HG02970 (cell line): ENCODE measurements around the gene MTCL3.
A peak's percentile ranks its signal among the peaks of the same experiment; 100 is the strongest.

ENCODE experiments used
- ATAC-seq: cut with Tn5 transposase; IDR thresholded peaks from one replicate; pipeline ENCODE4 v1.9.1; 2021; ENCODE audit warnings: mild to moderate bottlenecking, moderate library complexity, moderate number of reproducible peaks; ENCODE audit not compliant: unreplicated experiment, low FRiP score

The MTCL3 gene

GRCh38 chr6:127475135-127475822 lies 43.9 kb downstream of the MTCL3 start:
- ATAC-seq, result no peak

GRCh38 chr6:127471379-127472255 lies 47.5 kb downstream of the MTCL3 start:
- ATAC-seq, result no peak

GRCh38 chr6:127468936-127469335 lies 50.2 kb downstream of the MTCL3 start:
- no peak for ATAC-seq

GRCh38 chr6:127466416-127466815 lies 52.7 kb downstream of the MTCL3 start:
- no peak for ATAC-seq

GRCh38 chr6:127464881-127465459 lies 54.2 kb downstream of the MTCL3 start:
- peak; percentile 86 for ATAC-seq

DNA sequence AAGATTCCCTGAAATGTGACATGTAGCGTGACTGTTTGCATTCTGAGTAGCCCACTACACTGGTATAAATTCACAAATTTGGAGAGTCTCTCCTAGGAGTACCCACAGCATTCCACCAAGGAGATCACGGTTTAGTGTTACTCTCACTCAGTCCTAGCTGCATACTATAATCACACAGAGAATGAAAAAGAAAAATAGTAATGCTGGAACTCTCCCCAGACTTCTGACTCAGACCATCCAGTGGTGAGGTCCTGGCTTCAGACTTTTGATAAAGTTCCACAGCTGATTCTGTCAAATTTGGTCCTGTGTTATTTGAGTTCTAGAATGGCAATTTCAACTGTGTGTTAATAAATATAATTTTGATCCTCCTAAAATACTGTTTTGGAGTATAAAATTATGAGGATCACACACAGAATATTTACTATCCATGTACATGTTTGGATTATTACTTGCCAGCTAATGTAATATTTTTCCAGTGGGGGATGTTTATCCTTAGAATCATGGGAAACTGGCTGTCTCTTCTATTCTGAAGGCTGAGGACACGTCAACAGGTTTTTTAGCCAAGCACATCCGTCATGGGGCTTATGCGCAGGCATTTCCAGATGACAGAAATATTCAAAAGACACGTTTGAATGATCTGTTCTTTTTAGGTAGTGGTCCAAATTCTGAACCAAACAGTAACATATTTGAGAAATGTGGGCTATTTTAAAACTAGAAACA lies 54.8 kb downstream of the MTCL3 start:
- no peak for ATAC-seq

GRCh38 chr6:127463056-127463455 lies 56.1 kb downstream of the MTCL3 start:
- ATAC-seq, result no peak

DNA sequence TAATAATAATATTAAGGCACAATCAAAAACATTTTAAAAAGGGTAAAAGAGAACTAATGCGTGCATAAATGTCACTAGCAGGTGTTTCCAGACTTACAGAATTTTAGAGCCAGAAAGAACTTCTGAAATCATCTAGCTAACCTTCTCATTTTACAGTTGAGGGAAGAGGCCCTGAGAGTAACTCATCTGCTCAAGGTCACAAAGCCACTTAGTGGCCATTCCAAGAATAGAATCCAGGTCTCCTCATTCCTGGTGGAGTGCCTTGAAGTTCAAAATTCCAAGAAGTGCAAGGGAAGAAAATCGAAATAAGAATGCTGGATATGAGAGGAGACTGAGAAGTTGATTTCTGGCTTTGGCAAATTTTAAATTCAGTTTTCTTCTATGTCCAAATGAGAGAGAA lies 56.8 kb downstream of the MTCL3 start:
- no peak for ATAC-seq

- no peak for ATAC-seq
These were observed 58.7 kb downstream of the MTCL3 start for GRCh38 chr6:127460465-127460864.

- ATAC-seq, result no peak
These were observed 59.9 kb downstream of the MTCL3 start, which contains the start of gene KIAA0408 for GRCh38 chr6:127459231-127459641. Gene KIAA0408 (minus strand): TSS chr6:127459389. CDS start chr6:127453981, 5,408 bp downstream.

DNA sequence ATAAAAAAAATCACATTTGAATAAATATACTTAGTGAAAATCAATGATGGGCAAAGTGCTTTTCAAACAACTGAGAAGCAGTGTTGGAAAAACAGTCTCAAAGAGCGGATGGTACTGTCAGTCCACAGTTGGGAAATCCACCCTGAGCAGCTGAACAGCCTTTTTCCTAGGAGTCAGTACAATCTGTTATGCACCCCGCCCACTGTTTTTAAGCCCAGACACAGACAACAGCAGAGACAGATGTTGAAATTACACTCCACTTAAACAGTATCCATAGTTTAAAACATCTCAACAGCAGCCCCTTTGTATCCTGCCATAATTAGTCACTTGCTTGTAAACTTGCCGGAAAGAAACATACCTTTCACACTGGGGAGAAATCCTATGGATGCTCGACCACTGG lies 60.3 kb downstream of the MTCL3 start:
- no peak for ATAC-seq

DNA sequence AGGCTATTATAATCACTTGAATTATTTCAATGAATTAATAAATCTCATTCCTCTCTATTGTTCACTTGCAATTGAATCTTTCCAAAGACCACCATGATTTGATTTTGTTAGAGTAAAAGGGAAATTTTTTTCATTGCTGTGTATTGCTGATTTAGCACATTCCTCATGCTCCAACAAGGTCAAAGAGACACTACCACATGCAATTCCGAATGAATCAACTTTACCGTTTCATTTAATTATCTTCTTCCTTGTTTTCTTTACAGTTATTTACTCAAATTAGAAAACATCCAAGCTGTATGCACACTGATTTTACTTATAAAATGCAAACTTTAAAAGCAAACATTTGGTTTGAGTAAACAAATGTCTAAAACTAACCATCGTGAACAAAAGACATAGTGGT lies 60.9 kb downstream of the MTCL3 start:
- no peak for ATAC-seq

DNA sequence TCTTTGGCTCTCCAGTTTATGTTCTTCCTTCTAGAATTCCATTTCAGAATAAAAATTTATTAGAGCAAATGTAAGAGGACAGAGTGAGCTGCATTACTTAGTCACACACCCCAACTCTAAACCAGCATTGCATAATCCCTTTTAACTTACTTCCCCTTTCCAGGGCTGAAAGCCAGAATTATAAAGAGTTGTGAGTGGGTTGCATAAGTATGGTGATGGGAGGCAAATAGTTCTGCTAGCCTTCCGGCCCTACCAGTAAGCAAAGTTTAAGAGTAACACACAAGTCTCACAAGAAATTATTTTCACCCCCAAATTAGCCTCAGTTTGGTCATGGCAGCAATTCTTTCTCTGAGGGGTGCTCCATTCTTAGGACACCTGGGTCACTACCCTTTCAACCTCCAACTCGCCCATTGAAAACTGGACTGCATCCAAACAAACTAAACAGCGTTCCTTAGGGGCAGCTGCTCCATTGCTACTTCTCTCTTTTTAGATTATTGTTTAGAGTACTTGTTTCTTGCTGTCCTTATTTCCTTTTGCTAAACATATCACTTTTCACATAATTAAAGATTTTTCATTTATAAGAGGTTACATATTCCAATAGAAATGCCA lies 61.6 kb downstream of the MTCL3 start:
- no peak for ATAC-seq

GRCh38 chr6:127456465-127456864 lies 62.7 kb downstream of the MTCL3 start:
- ATAC-seq, result no peak

DNA sequence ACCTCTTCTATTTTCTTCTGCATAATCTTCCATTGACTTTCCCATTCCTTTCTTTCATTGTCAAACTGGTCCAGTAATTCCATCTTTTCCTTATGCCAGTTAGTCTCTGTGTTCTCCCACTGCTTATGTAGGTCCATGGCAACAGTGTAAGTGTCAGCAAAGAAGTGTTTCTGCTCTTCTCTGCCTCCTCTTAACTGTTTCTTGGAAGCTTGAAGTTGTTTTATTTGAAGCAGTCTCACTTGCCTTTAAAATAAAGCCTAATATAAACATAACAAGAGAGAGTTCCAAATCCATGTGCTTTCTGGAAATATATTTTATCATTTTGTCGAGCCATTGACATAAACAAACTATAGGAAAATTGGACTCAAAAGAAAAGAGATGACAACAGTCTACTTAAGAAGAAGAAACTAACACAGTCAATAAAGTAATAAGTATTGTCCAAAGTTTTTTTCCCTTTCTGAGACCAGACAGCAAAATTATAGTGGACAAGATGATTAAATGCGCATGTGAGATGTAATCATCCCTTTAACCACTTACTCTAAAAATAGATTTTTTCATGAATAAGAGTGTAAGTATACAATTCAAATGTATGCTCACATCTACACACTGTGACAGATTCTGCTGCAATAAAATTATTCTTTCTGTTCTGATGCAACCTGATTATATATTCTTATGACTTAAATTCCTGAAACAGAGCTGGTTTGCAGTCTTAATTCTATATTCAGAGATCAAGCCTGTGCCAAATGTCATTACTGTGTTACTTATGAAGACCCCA lies 65.1 kb downstream of the MTCL3 start:
- ATAC-seq, result no peak

- no peak for ATAC-seq
These were observed 66.3 kb downstream of the MTCL3 start for GRCh38 chr6:127452803-127453202.

- no peak for ATAC-seq
These were observed 67.7 kb downstream of the MTCL3 start for GRCh38 chr6:127451388-127451787.

DNA sequence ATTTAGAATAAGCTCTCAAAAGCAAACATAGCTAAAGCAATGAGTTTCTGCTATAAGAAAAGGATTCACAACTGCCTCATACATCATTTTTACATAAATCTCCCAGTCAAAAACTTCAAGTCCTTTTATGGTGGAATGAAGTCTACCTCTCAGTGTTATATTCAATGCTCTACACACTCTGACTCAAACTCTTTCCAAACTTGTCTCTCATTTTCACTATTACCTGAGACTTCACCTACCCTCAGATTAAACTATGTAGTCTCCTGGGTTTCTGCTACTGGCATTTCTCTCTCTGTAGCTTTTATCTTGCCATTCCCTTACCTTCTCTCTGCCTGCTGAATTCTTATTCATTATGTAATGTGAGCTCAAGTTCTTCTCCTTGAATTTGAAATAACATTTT lies 71.4 kb downstream of the MTCL3 start:
- ATAC-seq, result no peak

DNA sequence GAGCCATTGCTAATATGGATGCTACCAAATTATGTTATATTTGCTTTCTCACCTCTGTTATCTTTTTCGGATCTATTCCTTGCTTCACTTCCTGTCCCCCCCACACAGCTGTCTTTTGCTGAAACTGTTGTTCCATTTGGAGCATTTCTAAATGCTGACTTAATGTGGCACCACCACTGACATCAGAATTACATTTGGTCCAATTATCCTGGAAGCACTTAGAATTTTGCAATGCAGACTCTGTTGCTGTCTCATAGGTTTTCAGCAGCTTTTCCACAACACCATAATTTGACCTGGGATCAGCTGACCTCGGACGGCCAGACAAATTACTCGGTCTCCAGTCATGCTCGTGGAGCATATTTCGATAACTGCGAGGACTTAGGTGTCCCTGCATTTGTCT lies 72.8 kb downstream of the MTCL3 start:
- ATAC-seq, result no peak

- no peak for ATAC-seq
These were observed 77.3 kb downstream of the MTCL3 start for GRCh38 chr6:127441881-127442280.
